OCI-LY7 (cell line): ENCODE results near the gene CDK15.

ENCODE experiments used
- CTCF ChIP-seq: fragments of 200-600 bp; sonication (generic); conservative IDR thresholded peaks from 2 replicates; pipeline ENCODE4 v1.5.1; 2014; ENCODE audit warnings: mild to moderate bottlenecking, antibody characterized with exemption, low read length, moderate library complexity, mixed read lengths
- EZH2phosphoT487 ChIP-seq: fragments of 200-600 bp; sonication (generic); IDR thresholded peaks from 2 replicates; pipeline ENCODE4 v1.6.1; 2018; ENCODE audit warnings: low read depth, borderline replicate concordance, mild to moderate bottlenecking, mixed run types, antibody characterized with exemption, low read length, moderate library complexity, mixed read lengths

DNA sequence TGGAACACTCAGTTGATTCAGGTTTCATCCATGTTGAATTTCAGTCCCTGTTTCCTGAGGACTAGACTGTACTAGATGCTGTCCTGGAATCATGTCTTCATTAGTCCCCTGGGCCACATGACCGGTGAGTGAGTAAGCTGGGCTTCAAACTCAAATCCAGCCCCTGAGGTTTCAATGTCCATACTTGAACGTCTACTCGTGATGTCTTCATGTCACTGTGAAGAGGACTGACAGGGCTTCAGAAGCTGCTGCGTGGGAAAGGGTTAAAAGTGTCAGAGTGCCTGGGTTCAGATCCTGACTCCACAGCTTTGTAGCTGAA, 101.2 kb downstream of the CDK15 start:
- TF ChIP-seq CTCF (no peak), EZH2phosphoT487 (no peak)
